Measurements from ENCODE around the gene POLR3GL. TPM values are rescaled to one million over a fixed set of nuclear protein-coding genes. Genes with fewer than 3 reads are reported as not detected.
A peak's percentile ranks its signal among the peaks of the same experiment; 100 is the strongest.
"Not testable (repeated sequence)": the region's sequence is repeated elsewhere in the genome, so short reads cannot be mapped to it uniquely, and the experiment has no call there.

Gene POLR3GL
- total and polyA plus RNA-seq, 2 experiments from 2014 or later, result 3.1 to 9.5 TPM

- H3K9me3 Mint-ChIP-seq, result no peaks in the 10 kb centered on the region
- Histone ChIP-seq H3K27me3 (ENCODE audit: insufficient read depth) (no peaks in the 10 kb centered on the region), H3K79me2 (replicated peaks; ENCODE audit: insufficient read depth) (peaks cover 12% of the 10 kb centered on the region), H2AFZ (no peak overlapping the region), H4K20me1 (replicated peaks; ENCODE audit: insufficient read depth) (no peaks in the 10 kb centered on the region), H3K4me1 (ENCODE audit: insufficient read depth) (peaks cover 18% of the 10 kb centered on the region), H3F3A (replicated peaks; ENCODE audit: low read depth) (peaks cover 12% of the 10 kb centered on the region; the same call in 1 of the 2 replicates), H3K9me2 (ENCODE audit: insufficient read depth) (no peaks in the 10 kb centered on the region), H3K4me3 (peak overlapping the region; percentile 63), H3K27ac (ENCODE audit: low read depth) (peak overlapping the region; percentile 90), H3K4me2 (peak overlapping the region; percentile 79), H3K36me3 (ENCODE audit: insufficient read depth) (peaks cover 13% of the 10 kb centered on the region)
- DNase-seq (ENCODE audit: low spot score), result no peak
- no peak for TF ChIP-seq ETS1 (IDR thresholded peaks at IDR 0.05)
- TF ChIP-seq CREB1 (CRISPR knock-in tag; IDR thresholded peaks at IDR 0.05; ENCODE audit: low read depth), result no peak
- H3K4me1 Mint-ChIP-seq, result peaks cover 23% of the 10 kb centered on the region
- peaks cover 4% of the 10 kb centered on the region for H3K27me3 Mint-ChIP-seq (ENCODE audit: insufficient read depth, low read depth, poor library complexity)
- peaks cover 7% of the 10 kb centered on the region for H3K36me3 Mint-ChIP-seq (ENCODE audit: low read depth)
- ATAC-seq, result no peak
- peak overlapping the region; percentile 86 for H3K27ac Mint-ChIP-seq
- H3K4me3 Mint-ChIP-seq, result no peak overlapping the region; the same call in 1 of the 3 replicates
These were observed 36.4 kb upstream of the POLR3GL start for GRCh38 chr1:145927916-145928643.

- not testable (repeated sequence) for H3K79me2 ChIP-seq (replicated peaks; ENCODE audit: insufficient read depth); H3K9me3 Mint-ChIP-seq; H3F3A ChIP-seq (replicated peaks; ENCODE audit: low read depth); H3K27me3 ChIP-seq (ENCODE audit: insufficient read depth); H4K20me1 ChIP-seq (replicated peaks; ENCODE audit: insufficient read depth); ATAC-seq; H3K36me3 ChIP-seq (ENCODE audit: insufficient read depth); H3K9me2 ChIP-seq (ENCODE audit: insufficient read depth); H3K27me3 Mint-ChIP-seq (ENCODE audit: insufficient read depth, low read depth, poor library complexity); H3K4me3 ChIP-seq; H3K36me3 Mint-ChIP-seq (ENCODE audit: low read depth)
- 0 out of 3 replicates have a peak overlapping the region, but pooled peaks have one; percentile 23 for H3K4me3 Mint-ChIP-seq
- H2AFZ ChIP-seq, result peak overlapping the region; percentile 20; the same call in 1 of the 2 replicates
- peak; percentile 33; the same call in 1 of the 2 replicates for TF ChIP-seq CREB1 (CRISPR knock-in tag; IDR thresholded peaks at IDR 0.05; ENCODE audit: low read depth)
- peak overlapping the region; percentile 17 for H3K4me2 ChIP-seq
- H3K4me1 Mint-ChIP-seq, result peaks cover 25% of the 10 kb centered on the region
- H3K27ac Mint-ChIP-seq, result peak overlapping the region; percentile 72; the same call in 1 of the 2 replicates
- DNase-seq (ENCODE audit: low spot score), result peak; percentile 21
- H3K4me1 ChIP-seq (ENCODE audit: insufficient read depth), result peaks cover 28% of the 10 kb centered on the region
- H3K27ac ChIP-seq (ENCODE audit: low read depth), result peak overlapping the region; percentile 42; the same call in 1 of the 2 replicates
These were observed 31.9 kb upstream of the POLR3GL start for GRCh38 chr1:145932522-145933009.

- no peak for ATAC-seq
- H3K27me3 Mint-ChIP-seq (ENCODE audit: insufficient read depth, low read depth, poor library complexity), result no peaks in the 10 kb centered on the region
- TF ChIP-seq POLR2AphosphoS5 (IDR thresholded peaks at IDR 0.05; ENCODE audit: low read depth) (no peak), NANOG (IDR thresholded peaks at IDR 0.05; ENCODE audit: borderline replicate concordance) (no peak), ZNF331 (CRISPR knock-in tag; IDR thresholded peaks at IDR 0.05; ENCODE audit: low read depth) (no peak), ZNF462 (CRISPR knock-in tag; IDR thresholded peaks at IDR 0.05) (no peak), JUNB (IDR thresholded peaks at IDR 0.05; ENCODE audit: unreplicated experiment) (no peak), EZH2phosphoT487 (IDR thresholded peaks at IDR 0.05; ENCODE audit: unreplicated experiment) (no peak)
These were observed 28.8 kb upstream of the POLR3GL start for GRCh38 chr1:145935708-145936107.

More at GRCh38 chr1:145935708-145936107, 28.8 kb upstream of the POLR3GL start:
- Mint-ChIP-seq H3K36me3 (ENCODE audit: low read depth) (no peaks in the 10 kb centered on the region), H3K4me1 (peaks cover 22% of the 10 kb centered on the region), H3K27ac (no peak overlapping the region), H3K9me3 (no peaks in the 10 kb centered on the region), H3K4me3 (no peak overlapping the region)
- peaks cover 20% of the 10 kb centered on the region for H3K4me1 ChIP-seq (ENCODE audit: insufficient read depth)
- 0 out of 2 replicates have a peak, but pooled peaks cover 2% of the 10 kb centered on the region for H3F3A ChIP-seq (replicated peaks; ENCODE audit: low read depth)
- no peak overlapping the region for H2AFZ ChIP-seq
- DNase-seq (ENCODE audit: low spot score), result no peak
- no peaks in the 10 kb centered on the region for H3K36me3 ChIP-seq (ENCODE audit: insufficient read depth)
- H4K20me1 ChIP-seq (replicated peaks; ENCODE audit: insufficient read depth), result no peaks in the 10 kb centered on the region
- H3K9me2 ChIP-seq (ENCODE audit: insufficient read depth), result no peaks in the 10 kb centered on the region
- H3K4me3 ChIP-seq, result no peak overlapping the region
- no peak overlapping the region for H3K4me2 ChIP-seq
- H3K27me3 ChIP-seq (ENCODE audit: insufficient read depth), result no peaks in the 10 kb centered on the region
- no peak overlapping the region for H3K27ac ChIP-seq (ENCODE audit: low read depth)
- no peaks in the 10 kb centered on the region for H3K79me2 ChIP-seq (replicated peaks; ENCODE audit: insufficient read depth)
